ENCODE results near the gene HSPB3.

HSPB3 gene

GRCh38 chr5:54440456-54440893, 15.0 kb upstream of the HSPB3 start:
- POLR2A ChIA-PET (ENCODE audit: low non-redundant PET) = no interaction called here
- CTCF ChIA-PET = interaction anchor here (0.6 to 1.0 kb wide), 2 partner anchors 23 to 129 kb away, joined by 3 read pairs; no protein-coding TSS in a partner anchor
- H3K27ac ChIP-seq = no peak overlapping the region
- TF ChIP-seq CTCF (conservative IDR thresholded peaks at IDR 0.05; ENCODE audit: low read depth) = no peak
- no peak for DNase-seq (ENCODE audit: low spot score)

- ChIA-PET POLR2A (ENCODE audit: low non-redundant PET) (no interaction called here), CTCF (interaction anchor here (0.6 to 1.6 kb wide), 4 partner anchors 23 to 181 kb away, joined by 3 to 7 read pairs (median 3); no protein-coding TSS in a partner anchor)
Measured at GRCh38 chr5:54442271-54442670, 13.2 kb upstream of the HSPB3 start.

GRCh38 chr5:54443270-54443669, 12.2 kb upstream of the HSPB3 start:
- POLR2A ChIA-PET (ENCODE audit: low non-redundant PET) = no interaction called here

More at GRCh38 chr5:54442271-54442670, 13.2 kb upstream of the HSPB3 start:
- no peak overlapping the region for H3K27ac ChIP-seq
- TF ChIP-seq CTCF (conservative IDR thresholded peaks at IDR 0.05; ENCODE audit: low read depth) = no peak
- DNase-seq (ENCODE audit: low spot score) = no peak

GRCh38 chr5:54445691-54446378, 9.7 kb upstream of the HSPB3 start:
- DNase-seq (ENCODE audit: low spot score) = no peak
- POLR2A ChIA-PET (ENCODE audit: low non-redundant PET) = no interaction called here
- no peak overlapping the region for H3K27ac ChIP-seq
- CTCF ChIA-PET = no interaction called here
- TF ChIP-seq CTCF (conservative IDR thresholded peaks at IDR 0.05; ENCODE audit: low read depth) = no peak

More at GRCh38 chr5:54443270-54443669, 12.2 kb upstream of the HSPB3 start:
- no peak overlapping the region for H3K27ac ChIP-seq
- peak; percentile 53; the same call in 1 of the 2 replicates for TF ChIP-seq CTCF (conservative IDR thresholded peaks at IDR 0.05; ENCODE audit: low read depth)
- CTCF ChIA-PET = interaction anchor here (0.6 to 1.6 kb wide), 8 partner anchors 11 to 1648 kb away, joined by 3 to 13 read pairs (median 3); no protein-coding TSS in a partner anchor
- peak; percentile 49 for DNase-seq (ENCODE audit: low spot score)

- CTCF ChIA-PET = no interaction called here
- DNase-seq (ENCODE audit: low spot score) = no peak
- no peak overlapping the region for H3K27ac ChIP-seq
- no peak for TF ChIP-seq CTCF (conservative IDR thresholded peaks at IDR 0.05; ENCODE audit: low read depth)
- POLR2A ChIA-PET (ENCODE audit: low non-redundant PET) = no interaction called here
Measured at GRCh38 chr5:54446379-54446732, 9.1 kb upstream of the HSPB3 start.

- ChIA-PET POLR2A (ENCODE audit: low non-redundant PET) (no interaction called here), CTCF (no interaction called here)
- DNase-seq (ENCODE audit: low spot score) = no peak
- TF ChIP-seq CTCF (conservative IDR thresholded peaks at IDR 0.05; ENCODE audit: low read depth) = no peak
- H3K27ac ChIP-seq = no peak overlapping the region
Measured at GRCh38 chr5:54449923-54450322, 5.6 kb upstream of the HSPB3 start.
